ENCODE measurements around the gene BET1L. TPM values are rescaled to one million over a fixed set of nuclear protein-coding genes. Genes with fewer than 3 reads are reported as not detected.

BET1L gene
- total RNA-seq, 1 donor from 2014 or later: 13.1 TPM

GRCh38 chr11:236774-237767, 29.9 kb upstream of the BET1L start, which contains the start of gene PSMD13:
Gene PSMD13, plus strand, starts transcription at chr11:236976. Its CDS starts 74 bp downstream, at chr11:237050.
- Histone ChIP-seq H3K4me2 (peak within 1 kb of the TSS; percentile 98), H3K4me1 (peaks cover 12% of the 10 kb centered on the region), H3K27ac (peak within 1 kb of the TSS; percentile 80), H3F3A (ENCODE audit: low read depth) (peaks cover 12% of the 10 kb centered on the region), H3K9me3 (ENCODE audit: low read depth) (no peaks in the 10 kb centered on the region), H3K4me3 (peak within 1 kb of the TSS; percentile 89), H3K36me3 (no peaks in the 10 kb centered on the region), H4K20me1 (ENCODE audit: low read depth) (peaks cover 11% of the 10 kb centered on the region), H3K27me3 (no peaks in the 10 kb centered on the region), H3K79me2 (ENCODE audit: low read depth) (peaks cover 46% of the 10 kb centered on the region), H3K9ac (peak within 1 kb of the TSS; percentile 65), H2AFZ (replicated peaks) (peak within 1 kb of the TSS; percentile 90)
- Mint-ChIP-seq H3K36me3 (peaks cover 9% of the 10 kb centered on the region), H3K9me3 (no peaks in the 10 kb centered on the region), H3K4me1 (peaks cover 23% of the 10 kb centered on the region), H3K27me3 (ENCODE audit: insufficient read depth, low read depth) (peaks cover 4% of the 10 kb centered on the region), H3K27ac (peak within 1 kb of the TSS; percentile 94), H3K4me3 (peak within 1 kb of the TSS; percentile 97)
- DNase-seq (ENCODE audit: low spot score): peak; percentile 94
- TF ChIP-seq EZH2phosphoT487 (IDR thresholded peaks at IDR 0.05) (peak; percentile 31), CTCF (IDR thresholded peaks at IDR 0.05) (no peak)

GRCh38 chr11:235997-236773, 29.0 kb upstream of the BET1L start, which contains the start of gene SIRT3:
Gene SIRT3, minus strand, starts transcription at chr11:236342. Its CDS starts 14 bp downstream, at chr11:236328.
- Histone ChIP-seq H2AFZ (replicated peaks) (peak within 1 kb of the TSS; percentile 90), H3K79me2 (ENCODE audit: low read depth) (peaks cover 46% of the 10 kb centered on the region), H3K27me3 (no peaks in the 10 kb centered on the region), H3K36me3 (no peaks in the 10 kb centered on the region), H3K9me3 (ENCODE audit: low read depth) (no peaks in the 10 kb centered on the region), H3F3A (ENCODE audit: low read depth) (peaks cover 12% of the 10 kb centered on the region), H3K27ac (peak within 1 kb of the TSS; percentile 80), H3K4me2 (peak within 1 kb of the TSS; percentile 98), H3K4me1 (peaks cover 12% of the 10 kb centered on the region), H3K4me3 (peak within 1 kb of the TSS; percentile 89), H4K20me1 (ENCODE audit: low read depth) (peaks cover 11% of the 10 kb centered on the region), H3K9ac (peak within 1 kb of the TSS; percentile 65)
- peaks cover 4% of the 10 kb centered on the region for H3K27me3 Mint-ChIP-seq (ENCODE audit: insufficient read depth, low read depth)
- peak within 1 kb of the TSS; percentile 97 for H3K4me3 Mint-ChIP-seq
- H3K4me1 Mint-ChIP-seq: peaks cover 23% of the 10 kb centered on the region
- peak; percentile 93 for DNase-seq (ENCODE audit: low spot score)
- no peak for TF ChIP-seq EZH2 (IDR thresholded peaks at IDR 0.05)
- TF ChIP-seq EZH2phosphoT487 (IDR thresholded peaks at IDR 0.05): no peak
- TF ChIP-seq CTCF (IDR thresholded peaks at IDR 0.05): peak; percentile 32
- peak within 1 kb of the TSS; percentile 94 for H3K27ac Mint-ChIP-seq
- H3K9me3 Mint-ChIP-seq: no peaks in the 10 kb centered on the region
- peaks cover 2% of the 10 kb centered on the region for H3K36me3 Mint-ChIP-seq

GRCh38 chr11:235609-235996, 28.4 kb upstream of the BET1L start:
- Histone ChIP-seq H3K27ac (no peak overlapping the region), H3K9me3 (ENCODE audit: low read depth) (no peaks in the 10 kb centered on the region), H3K79me2 (ENCODE audit: low read depth) (peaks cover 46% of the 10 kb centered on the region), H3K27me3 (no peaks in the 10 kb centered on the region), H4K20me1 (ENCODE audit: low read depth) (peaks cover 11% of the 10 kb centered on the region), H3K4me1 (peaks cover 12% of the 10 kb centered on the region), H3K36me3 (no peaks in the 10 kb centered on the region), H3K9ac (peak overlapping the region; percentile 54), H2AFZ (replicated peaks) (peak overlapping the region; percentile 30), H3K4me3 (peak overlapping the region; percentile 70), H3K4me2 (peak overlapping the region; percentile 91), H3F3A (ENCODE audit: low read depth) (peaks cover 12% of the 10 kb centered on the region)
- no peak for DNase-seq (ENCODE audit: low spot score)
- H3K27ac Mint-ChIP-seq: peak overlapping the region; percentile 72
- peaks cover 4% of the 10 kb centered on the region for H3K27me3 Mint-ChIP-seq (ENCODE audit: insufficient read depth, low read depth)
- H3K36me3 Mint-ChIP-seq: peaks cover 2% of the 10 kb centered on the region
- peak overlapping the region; percentile 97 for H3K4me3 Mint-ChIP-seq
- TF ChIP-seq CTCF (IDR thresholded peaks at IDR 0.05) (no peak), EZH2phosphoT487 (IDR thresholded peaks at IDR 0.05) (no peak), EZH2 (IDR thresholded peaks at IDR 0.05) (no peak)
- H3K9me3 Mint-ChIP-seq: no peaks in the 10 kb centered on the region
- H3K4me1 Mint-ChIP-seq: peaks cover 23% of the 10 kb centered on the region

Data from neural progenitor cell (in vitro differentiated cells).